Neural progenitor cell (in vitro differentiated cells): Measurements from ENCODE around the gene RELL2.

ENCODE experiments used
- EZH2 ChIP-seq: fragments of 200-600 bp; sonication (generic); IDR thresholded peaks from 2 replicates; pipeline ENCODE4 v1.6.1; 2017; ENCODE audit warnings: antibody characterized with exemption, mild to moderate bottlenecking, moderate library complexity
- EZH2phosphoT487 ChIP-seq: fragments of 200-600 bp; sonication (generic); IDR thresholded peaks from 2 replicates; pipeline ENCODE4 v1.6.1; 2017; ENCODE audit warnings: antibody characterized with exemption
- TF ChIP-seq, protein P1 (sequence below): fragments of 200-600 bp; sonication (generic); IDR thresholded peaks from 2 replicates; pipeline ENCODE4 v1.5.1; 2017; ENCODE audit warnings: antibody characterized with exemption, mild to moderate bottlenecking

DNA sequence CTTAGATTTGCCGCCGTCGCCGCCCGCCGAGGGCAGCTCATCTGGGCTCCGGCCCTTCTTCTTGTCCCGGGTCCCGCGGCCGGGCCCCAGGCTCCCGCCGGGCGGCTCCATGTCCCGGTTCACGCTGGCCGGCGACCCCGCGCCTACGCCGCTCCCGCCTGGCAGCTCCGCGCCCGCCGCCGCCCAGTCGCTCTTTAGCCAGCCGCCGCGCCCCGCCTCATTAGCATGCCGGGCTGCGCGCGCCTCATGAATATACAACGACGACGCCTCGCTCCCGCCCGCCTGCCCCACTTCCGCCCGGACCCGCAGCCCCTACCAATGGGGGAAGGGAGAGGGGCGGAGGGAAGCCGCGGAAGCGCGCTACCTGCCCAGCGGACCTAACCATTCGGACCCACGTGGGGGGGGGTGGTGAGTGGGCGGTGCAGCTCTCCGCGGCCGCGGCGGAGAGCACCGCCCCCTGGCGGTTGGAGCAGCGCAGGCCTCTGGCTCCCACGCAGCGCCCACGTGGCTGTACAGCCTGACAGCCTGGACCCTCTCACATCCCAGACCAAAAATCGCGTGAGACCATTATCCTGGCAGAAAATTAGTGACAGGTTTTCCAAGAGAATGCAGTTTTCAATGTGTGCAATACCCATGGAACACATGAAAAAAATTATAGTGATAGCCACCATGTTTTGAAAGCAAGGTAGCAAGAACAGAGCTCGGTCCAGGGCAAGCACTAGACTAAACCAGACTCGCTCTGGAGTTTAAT, 17.8 kb upstream of the RELL2 start, which contains the start of gene DIAPH1:
- TF ChIP-seq, protein P1, sequence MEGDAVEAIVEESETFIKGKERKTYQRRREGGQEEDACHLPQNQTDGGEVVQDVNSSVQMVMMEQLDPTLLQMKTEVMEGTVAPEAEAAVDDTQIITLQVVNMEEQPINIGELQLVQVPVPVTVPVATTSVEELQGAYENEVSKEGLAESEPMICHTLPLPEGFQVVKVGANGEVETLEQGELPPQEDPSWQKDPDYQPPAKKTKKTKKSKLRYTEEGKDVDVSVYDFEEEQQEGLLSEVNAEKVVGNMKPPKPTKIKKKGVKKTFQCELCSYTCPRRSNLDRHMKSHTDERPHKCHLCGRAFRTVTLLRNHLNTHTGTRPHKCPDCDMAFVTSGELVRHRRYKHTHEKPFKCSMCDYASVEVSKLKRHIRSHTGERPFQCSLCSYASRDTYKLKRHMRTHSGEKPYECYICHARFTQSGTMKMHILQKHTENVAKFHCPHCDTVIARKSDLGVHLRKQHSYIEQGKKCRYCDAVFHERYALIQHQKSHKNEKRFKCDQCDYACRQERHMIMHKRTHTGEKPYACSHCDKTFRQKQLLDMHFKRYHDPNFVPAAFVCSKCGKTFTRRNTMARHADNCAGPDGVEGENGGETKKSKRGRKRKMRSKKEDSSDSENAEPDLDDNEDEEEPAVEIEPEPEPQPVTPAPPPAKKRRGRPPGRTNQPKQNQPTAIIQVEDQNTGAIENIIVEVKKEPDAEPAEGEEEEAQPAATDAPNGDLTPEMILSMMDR, result peak; percentile 97
- TF ChIP-seq EZH2phosphoT487, result no peak
- no peak for TF ChIP-seq EZH2
